Kidney epithelial cell (primary cell): ENCODE measurements around the gene TLK1. TPM values are rescaled to one million over a fixed set of nuclear protein-coding genes. Genes with fewer than 3 reads are reported as not detected.

ENCODE experiments used
- DNase-seq: peaks from one replicate; pipeline ENCODE4 v3.0.0-alpha.2; 2010; ENCODE audit warnings: low read depth
- H3K27me3 ChIP-seq: 2 replicates; pipeline ENCODE4 v1.6.0; 2011; ENCODE audit warnings: low read length; ENCODE audit not compliant: control insufficient read depth, insufficient read depth
- H3K36me3 ChIP-seq: 2 replicates; pipeline ENCODE4 v1.5.1; 2011; ENCODE audit warnings: low read length; ENCODE audit not compliant: control insufficient read depth, insufficient read depth
- H3K4me3 ChIP-seq: 2 replicates; pipeline ENCODE4 v1.5.1; 2011; ENCODE audit warnings: low read depth, mild to moderate bottlenecking, control low read depth, low read length
- CTCF ChIP-seq: IDR thresholded peaks from 2 replicates; pipeline ENCODE4 v1.5.1; 2011; ENCODE audit warnings: mild to moderate bottlenecking, moderate library complexity, low read length, control low read depth, inconsistent platforms; ENCODE audit not compliant: insufficient read depth, poor library complexity, severe bottlenecking
- total RNA-seq: library from RNA; depleted of rRNA; stranded (reverse); fragments of >200 nt; gene quantifications from 2 replicates; pipeline ENCODE4 v1.2.3, GENCODE V29; 2015

The TLK1 gene
- total RNA-seq, 1 donor from 2014 or later, result 24.4 TPM

- TF ChIP-seq CTCF, result no peak
- Histone ChIP-seq H3K4me3 (no peak overlapping the region), H3K27me3 (no peaks in the 10 kb centered on the region), H3K36me3 (no peaks in the 10 kb centered on the region)
- no peak for DNase-seq
These were observed 94.6 kb downstream of the TLK1 start for GRCh38 chr2:171066110-171066509.

GRCh38 chr2:171057575-171057974 lies 103.1 kb downstream of the TLK1 start:
- DNase-seq, result no peak
- no peaks in the 10 kb centered on the region for H3K27me3 ChIP-seq
- no peak overlapping the region for H3K4me3 ChIP-seq
- H3K36me3 ChIP-seq, result peaks cover 1% of the 10 kb centered on the region
- TF ChIP-seq CTCF, result no peak

- TF ChIP-seq CTCF, result no peak
- DNase-seq, result no peak
- H3K4me3 ChIP-seq, result no peak overlapping the region
- H3K27me3 ChIP-seq, result no peaks in the 10 kb centered on the region
- H3K36me3 ChIP-seq, result peaks cover 1% of the 10 kb centered on the region
These were observed 104.4 kb downstream of the TLK1 start for GRCh38 chr2:171056307-171056706.

- no peaks in the 10 kb centered on the region for H3K27me3 ChIP-seq
- H3K36me3 ChIP-seq, result no peaks in the 10 kb centered on the region
- no peak for DNase-seq
- H3K4me3 ChIP-seq, result no peak overlapping the region
- no peak for TF ChIP-seq CTCF
These were observed 111.0 kb downstream of the TLK1 start for GRCh38 chr2:171049691-171050090.

GRCh38 chr2:171046048-171046560 lies 114.6 kb downstream of the TLK1 start:
- Histone ChIP-seq H3K4me3 (no peak overlapping the region), H3K36me3 (no peaks in the 10 kb centered on the region), H3K27me3 (no peaks in the 10 kb centered on the region)
- no peak for TF ChIP-seq CTCF
- DNase-seq, result no peak

- no peak overlapping the region for H3K4me3 ChIP-seq
- H3K36me3 ChIP-seq, result no peaks in the 10 kb centered on the region
- no peak for TF ChIP-seq CTCF
- no peak for DNase-seq
- H3K27me3 ChIP-seq, result no peaks in the 10 kb centered on the region
These were observed 116.3 kb downstream of the TLK1 start for GRCh38 chr2:171044416-171044815.
